Activated naive CD8-positive, alpha-beta T cell (primary cell): ENCODE measurements around the gene PAF1.
"Not testable (repeated sequence)": the region's sequence is repeated elsewhere in the genome, so short reads cannot be mapped to it uniquely, and the experiment has no call there.

Experiments
- H3K27ac Mint-ChIP-seq: one replicate; pipeline ENCODE4 v1.8.0; 2021; ENCODE audit warnings: mixed read lengths
- H3K27me3 Mint-ChIP-seq: one replicate; pipeline ENCODE4 v1.8.0; 2021; ENCODE audit warnings: mixed read lengths
- H3K36me3 Mint-ChIP-seq: one replicate; pipeline ENCODE4 v1.8.0; 2021; ENCODE audit warnings: mixed read lengths
- H3K4me1 Mint-ChIP-seq: one replicate; pipeline ENCODE4 v1.8.0; 2021; ENCODE audit warnings: low read depth, mixed read lengths
- H3K4me3 Mint-ChIP-seq: one replicate; pipeline ENCODE4 v1.8.0; 2021; ENCODE audit warnings: mild to moderate bottlenecking, mixed read lengths
- H3K9me3 Mint-ChIP-seq: one replicate; pipeline ENCODE4 v1.8.0; 2021; ENCODE audit warnings: low read depth, mixed read lengths

The PAF1 gene

GRCh38 chr19:39384839-39385568, 5.9 kb downstream of the PAF1 start:
- Mint-ChIP-seq H3K27ac (no peak overlapping the region), H3K36me3 (peaks cover 8% of the 10 kb centered on the region), H3K27me3 (no peaks in the 10 kb centered on the region), H3K4me3 (no peak overlapping the region), H3K9me3 (no peaks in the 10 kb centered on the region), H3K4me1 (peaks cover 12% of the 10 kb centered on the region)

- no peaks in the 10 kb centered on the region for H3K27me3 Mint-ChIP-seq
- H3K36me3 Mint-ChIP-seq = peaks cover 4% of the 10 kb centered on the region
- H3K9me3 Mint-ChIP-seq = no peaks in the 10 kb centered on the region
These were observed 7.7 kb downstream of the PAF1 start for GRCh38 chr19:39382991-39383828.

GRCh38 chr19:39381910-39382611, 8.8 kb downstream of the PAF1 start:
- no peak overlapping the region for H3K4me3 Mint-ChIP-seq
- H3K27ac Mint-ChIP-seq = no peak overlapping the region
- H3K36me3 Mint-ChIP-seq = peaks cover 4% of the 10 kb centered on the region
- H3K27me3 Mint-ChIP-seq = no peaks in the 10 kb centered on the region
- no peaks in the 10 kb centered on the region for H3K9me3 Mint-ChIP-seq
- H3K4me1 Mint-ChIP-seq = peaks cover 4% of the 10 kb centered on the region

More at GRCh38 chr19:39382991-39383828, 7.7 kb downstream of the PAF1 start:
- Mint-ChIP-seq H3K27ac (no peak overlapping the region), H3K4me3 (no peak overlapping the region), H3K4me1 (peaks cover 4% of the 10 kb centered on the region)

GRCh38 chr19:39380521-39381502, 10.1 kb downstream of the PAF1 start:
- Mint-ChIP-seq H3K4me1 (peaks cover 2% of the 10 kb centered on the region), H3K36me3 (peaks cover 4% of the 10 kb centered on the region), H3K27ac (no peak overlapping the region), H3K9me3 (no peaks in the 10 kb centered on the region), H3K4me3 (no peak overlapping the region), H3K27me3 (no peaks in the 10 kb centered on the region)

- no peaks in the 10 kb centered on the region for H3K4me1 Mint-ChIP-seq
- no peak overlapping the region for H3K4me3 Mint-ChIP-seq
- no peaks in the 10 kb centered on the region for H3K27me3 Mint-ChIP-seq
- H3K27ac Mint-ChIP-seq = no peak overlapping the region
- no peaks in the 10 kb centered on the region for H3K9me3 Mint-ChIP-seq
- H3K36me3 Mint-ChIP-seq = peaks cover 5% of the 10 kb centered on the region
These were observed 11.0 kb downstream of the PAF1 start for GRCh38 chr19:39379865-39380396.

- not testable (repeated sequence) for H3K4me3 Mint-ChIP-seq, H3K27me3 Mint-ChIP-seq, H3K9me3 Mint-ChIP-seq, H3K27ac Mint-ChIP-seq, H3K4me1 Mint-ChIP-seq, H3K36me3 Mint-ChIP-seq
These were observed 11.5 kb downstream of the PAF1 start for GRCh38 chr19:39379366-39379765.

- Mint-ChIP-seq H3K9me3 (no peaks in the 10 kb centered on the region), H3K27ac (no peak overlapping the region), H3K4me1 (no peaks in the 10 kb centered on the region), H3K27me3 (no peaks in the 10 kb centered on the region), H3K36me3 (peaks cover 7% of the 10 kb centered on the region), H3K4me3 (no peak overlapping the region)
These were observed 13.2 kb downstream of the PAF1 start for GRCh38 chr19:39377373-39378362.

- no peaks in the 10 kb centered on the region for H3K9me3 Mint-ChIP-seq
- peaks cover 5% of the 10 kb centered on the region for H3K36me3 Mint-ChIP-seq
- H3K27me3 Mint-ChIP-seq = no peaks in the 10 kb centered on the region
- no peak overlapping the region for H3K27ac Mint-ChIP-seq
- no peaks in the 10 kb centered on the region for H3K4me1 Mint-ChIP-seq
- no peak overlapping the region for H3K4me3 Mint-ChIP-seq
These were observed 15.0 kb downstream of the PAF1 start for GRCh38 chr19:39375929-39376328.

GRCh38 chr19:39372941-39373340, 18.0 kb downstream of the PAF1 start:
- H3K4me1 Mint-ChIP-seq = no peaks in the 10 kb centered on the region
- no peaks in the 10 kb centered on the region for H3K27me3 Mint-ChIP-seq
- no peak overlapping the region for H3K4me3 Mint-ChIP-seq
- H3K27ac Mint-ChIP-seq = no peak overlapping the region
- peaks cover 8% of the 10 kb centered on the region for H3K36me3 Mint-ChIP-seq
- H3K9me3 Mint-ChIP-seq = no peaks in the 10 kb centered on the region

GRCh38 chr19:39372047-39372802, 18.7 kb downstream of the PAF1 start:
- H3K4me1 Mint-ChIP-seq = no peaks in the 10 kb centered on the region
- H3K9me3 Mint-ChIP-seq = no peaks in the 10 kb centered on the region
- H3K36me3 Mint-ChIP-seq = peaks cover 8% of the 10 kb centered on the region
- no peak overlapping the region for H3K4me3 Mint-ChIP-seq
- no peaks in the 10 kb centered on the region for H3K27me3 Mint-ChIP-seq
- no peak overlapping the region for H3K27ac Mint-ChIP-seq

- no peaks in the 10 kb centered on the region for H3K9me3 Mint-ChIP-seq
- H3K36me3 Mint-ChIP-seq = peaks cover 8% of the 10 kb centered on the region
- no peaks in the 10 kb centered on the region for H3K4me1 Mint-ChIP-seq
- H3K27me3 Mint-ChIP-seq = no peaks in the 10 kb centered on the region
- no peak overlapping the region for H3K4me3 Mint-ChIP-seq
- H3K27ac Mint-ChIP-seq = no peak overlapping the region
These were observed 20.2 kb downstream of the PAF1 start for GRCh38 chr19:39370735-39371134.

- Mint-ChIP-seq H3K27me3 (no peaks in the 10 kb centered on the region), H3K27ac (no peak overlapping the region), H3K36me3 (peaks cover 7% of the 10 kb centered on the region), H3K9me3 (no peaks in the 10 kb centered on the region), H3K4me1 (no peaks in the 10 kb centered on the region), H3K4me3 (no peak overlapping the region)
These were observed 21.7 kb downstream of the PAF1 start for GRCh38 chr19:39369200-39369599.

GRCh38 chr19:39365531-39365930, 25.4 kb downstream of the PAF1 start:
- Mint-ChIP-seq H3K4me1 (no peaks in the 10 kb centered on the region), H3K4me3 (no peak overlapping the region), H3K27ac (no peak overlapping the region), H3K9me3 (no peaks in the 10 kb centered on the region), H3K27me3 (no peaks in the 10 kb centered on the region), H3K36me3 (peaks cover 10% of the 10 kb centered on the region)
